ENCODE results near the gene MAML3.

Gene MAML3

DNA sequence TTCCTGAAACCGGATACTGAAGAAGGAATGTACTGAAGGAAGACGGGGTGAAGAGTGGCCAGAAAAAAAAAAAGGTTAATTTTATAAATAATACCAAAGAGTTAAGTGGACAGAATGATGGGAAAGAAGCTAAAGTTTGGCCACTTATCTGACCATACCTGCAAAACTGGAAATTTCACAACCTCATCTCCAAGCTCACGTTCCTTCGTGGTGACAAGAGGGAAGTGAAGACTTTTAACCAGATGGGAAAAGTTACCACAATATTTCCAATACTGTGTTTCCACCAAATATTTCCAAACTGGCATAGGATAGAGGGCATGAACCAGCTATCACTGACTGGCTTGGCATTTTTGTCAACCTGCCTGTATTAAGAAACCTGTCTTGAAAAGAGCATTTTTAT, 56.4 kb downstream of the MAML3 start:
- no peak for DNase-seq

- DNase-seq: no peak
These were observed 57.1 kb downstream of the MAML3 start for GRCh38 chr4:140096921-140097320.

GRCh38 chr4:140096483-140096861, 57.5 kb downstream of the MAML3 start:
- no peak for DNase-seq

GRCh38 chr4:140095694-140096482, 58.1 kb downstream of the MAML3 start:
- DNase-seq: no peak

DNA sequence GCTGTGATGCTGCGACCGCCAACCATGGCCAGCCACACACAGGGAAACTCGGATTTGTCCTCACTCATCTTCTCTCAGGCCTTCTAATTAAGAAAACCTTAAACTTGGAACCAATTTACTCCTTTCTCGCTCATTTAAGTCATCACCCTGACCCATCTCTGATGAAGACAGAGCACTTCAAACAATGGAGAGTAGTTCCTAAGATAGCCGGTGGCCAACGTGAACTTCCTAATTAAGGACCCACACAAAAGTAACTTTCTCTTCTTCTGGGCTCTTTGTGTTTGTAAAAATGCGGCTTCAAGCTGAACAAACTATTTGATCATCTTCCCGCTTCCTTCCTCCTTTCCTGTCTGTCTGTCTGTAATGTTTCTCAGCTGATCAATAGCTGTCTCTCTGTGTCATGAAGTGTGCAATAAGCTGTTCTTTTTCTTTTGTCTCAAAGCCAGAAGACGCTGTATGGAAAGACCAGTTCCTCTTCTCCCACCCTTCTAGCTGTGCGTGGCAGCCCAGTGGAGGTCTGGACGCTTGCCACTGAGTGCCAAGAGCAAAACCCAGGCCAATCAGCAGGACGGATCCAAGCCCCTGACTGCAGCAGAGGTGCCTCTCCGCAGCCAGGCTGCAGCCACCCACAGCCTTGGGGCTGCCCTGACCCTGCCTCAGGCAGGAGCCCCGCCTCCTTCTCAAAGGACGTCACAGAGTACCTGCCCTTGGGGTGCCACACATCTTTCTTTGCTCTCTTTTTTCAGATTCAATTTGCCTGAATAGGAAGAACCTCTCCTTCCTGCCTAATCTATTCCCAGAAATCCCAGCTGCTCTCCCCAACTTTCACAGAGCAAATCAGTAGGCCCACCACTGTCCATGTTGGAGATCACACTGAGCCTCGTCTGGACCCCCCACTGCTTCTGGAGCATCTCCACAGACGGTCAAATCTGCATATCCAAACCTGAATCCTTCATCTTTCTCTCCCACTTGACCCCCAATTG, 59.3 kb downstream of the MAML3 start:
- DNase-seq: no peak

GRCh38 chr4:140092094-140092851, 61.7 kb downstream of the MAML3 start:
- peak; percentile 18 for DNase-seq

DNA sequence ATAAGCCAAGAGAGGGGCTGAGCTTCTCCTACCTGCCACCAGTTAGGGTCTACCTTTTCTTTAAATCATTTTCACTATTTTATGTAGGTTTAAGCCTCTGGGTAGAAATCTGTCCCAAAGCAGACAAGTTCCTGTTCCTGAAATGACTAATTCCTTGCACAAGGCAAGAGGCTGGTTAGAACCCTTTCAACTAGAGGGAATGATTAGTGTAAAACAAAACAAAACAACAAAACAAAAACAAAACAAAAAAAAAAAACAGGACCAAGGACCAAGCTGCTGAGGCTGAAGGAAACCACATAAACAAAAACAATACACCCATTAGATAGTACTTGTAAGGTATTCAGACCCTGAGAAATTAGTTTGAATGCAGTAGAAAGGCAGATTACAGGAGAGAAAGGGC, 62.7 kb downstream of the MAML3 start:
- no peak for DNase-seq

DNA sequence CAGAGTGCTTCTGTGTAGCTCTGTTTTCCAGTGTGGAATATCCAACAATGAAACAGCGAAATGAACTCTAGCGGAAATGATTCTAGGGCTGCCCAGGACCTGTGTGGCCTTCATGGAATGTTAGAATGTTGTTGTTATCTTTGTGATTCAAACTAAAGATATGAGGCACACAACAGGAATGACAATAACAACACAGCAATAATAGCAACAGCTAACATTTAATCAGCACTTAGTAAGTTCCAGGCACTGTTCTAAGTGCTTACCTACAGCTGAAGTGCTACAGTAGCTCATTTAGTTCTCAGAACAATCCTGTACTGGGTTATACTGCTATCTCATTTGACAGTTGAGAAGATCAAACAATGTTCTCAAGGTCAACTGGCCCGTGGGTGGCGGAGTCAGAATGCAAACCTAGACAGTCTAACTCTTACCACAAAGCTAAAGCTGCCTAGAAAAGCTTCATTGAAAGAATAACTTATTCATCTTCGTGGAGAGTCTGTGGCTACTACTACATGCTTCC, 63.7 kb downstream of the MAML3 start:
- DNase-seq: no peak

DNA sequence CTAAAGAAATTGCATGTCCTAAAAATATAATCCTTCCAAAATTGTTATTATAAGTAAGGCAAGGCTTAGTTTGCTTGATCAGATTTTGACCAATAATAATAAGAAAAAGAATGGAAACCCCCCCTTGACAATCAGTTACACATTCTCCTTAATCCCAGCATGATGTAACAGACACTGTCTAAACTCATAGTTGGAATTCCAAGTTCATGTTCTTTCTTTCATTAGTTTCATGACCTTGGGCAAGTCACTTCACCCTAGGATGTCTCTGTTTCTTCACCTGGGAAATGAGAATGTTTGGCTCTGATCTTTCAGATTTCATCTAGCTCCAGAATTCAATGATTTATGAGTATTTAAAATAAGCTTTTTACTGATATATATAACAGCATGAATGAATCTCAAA, 64.8 kb downstream of the MAML3 start:
- DNase-seq: no peak

DNA sequence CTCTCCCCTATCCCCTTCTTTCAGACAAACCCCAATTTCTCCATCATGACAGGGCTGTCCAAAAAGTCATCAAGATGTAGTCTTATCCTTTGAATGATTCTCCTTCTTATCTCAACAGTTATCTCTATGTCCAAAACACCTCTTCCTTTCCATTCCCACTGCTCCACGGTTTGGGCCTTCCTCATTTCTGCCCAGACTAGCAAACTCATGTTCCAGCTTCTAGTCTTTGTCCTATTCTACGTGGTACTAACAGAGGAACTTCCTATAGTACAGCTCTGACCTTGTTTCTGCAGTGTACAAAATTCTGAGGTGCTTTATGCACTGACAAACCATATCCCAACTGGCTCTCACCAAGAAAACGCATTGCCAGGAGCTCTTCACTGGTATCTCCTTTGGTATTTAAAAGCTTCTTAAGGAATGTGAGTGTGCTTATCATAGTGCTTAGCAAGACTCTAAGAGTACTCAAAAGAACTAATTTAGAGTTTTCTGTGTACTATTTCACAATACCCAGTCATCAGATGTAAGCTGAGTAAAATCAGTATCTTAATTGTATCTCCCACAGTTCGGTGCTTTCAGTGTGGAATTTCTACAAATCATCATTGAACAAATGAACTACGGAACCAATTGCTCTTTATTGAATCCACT, 65.5 kb downstream of the MAML3 start:
- no peak for DNase-seq

DNA sequence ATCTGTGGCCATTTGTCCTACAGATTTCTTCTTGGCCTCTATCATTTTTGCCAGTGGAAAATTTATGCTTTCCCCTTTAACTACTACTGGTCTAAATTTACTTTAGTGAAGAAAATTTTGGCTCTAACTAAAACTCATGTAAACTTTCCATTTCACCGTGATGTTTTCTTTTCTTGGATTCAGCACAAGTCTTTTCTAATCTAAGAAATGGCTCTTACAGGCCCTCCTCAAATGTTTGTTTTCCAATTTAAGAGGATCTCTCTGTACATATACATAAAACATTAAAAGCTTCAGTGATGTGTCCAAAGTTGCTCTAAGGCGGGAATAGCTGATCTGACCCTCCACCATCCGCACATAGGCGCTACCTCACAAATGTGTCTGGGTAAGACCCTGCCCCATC, 68.1 kb downstream of the MAML3 start:
- no peak for DNase-seq

GRCh38 chr4:140085062-140085622, 68.8 kb downstream of the MAML3 start:
- DNase-seq: no peak

DNA sequence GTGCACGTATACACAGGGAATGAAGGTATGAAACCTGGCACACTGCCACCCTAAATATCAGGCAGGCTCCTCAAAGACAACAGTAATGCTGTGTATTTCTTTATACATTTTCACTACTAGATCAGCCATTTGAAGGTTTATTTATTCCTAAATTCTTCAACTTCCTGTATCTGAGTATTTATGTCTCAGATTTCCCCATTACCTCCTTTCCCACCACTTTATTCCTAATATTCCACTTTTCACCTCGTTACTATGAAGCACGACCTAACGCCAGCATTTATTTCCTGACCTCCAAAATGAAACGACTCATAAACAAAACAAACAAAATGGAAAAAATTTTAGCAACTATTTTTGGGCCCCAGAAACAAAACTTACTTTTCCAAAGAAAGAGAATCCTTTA, 69.6 kb downstream of the MAML3 start:
- no peak for DNase-seq

- no peak for DNase-seq
These were observed 71.6 kb downstream of the MAML3 start for GRCh38 chr4:140082391-140082755.

DNA sequence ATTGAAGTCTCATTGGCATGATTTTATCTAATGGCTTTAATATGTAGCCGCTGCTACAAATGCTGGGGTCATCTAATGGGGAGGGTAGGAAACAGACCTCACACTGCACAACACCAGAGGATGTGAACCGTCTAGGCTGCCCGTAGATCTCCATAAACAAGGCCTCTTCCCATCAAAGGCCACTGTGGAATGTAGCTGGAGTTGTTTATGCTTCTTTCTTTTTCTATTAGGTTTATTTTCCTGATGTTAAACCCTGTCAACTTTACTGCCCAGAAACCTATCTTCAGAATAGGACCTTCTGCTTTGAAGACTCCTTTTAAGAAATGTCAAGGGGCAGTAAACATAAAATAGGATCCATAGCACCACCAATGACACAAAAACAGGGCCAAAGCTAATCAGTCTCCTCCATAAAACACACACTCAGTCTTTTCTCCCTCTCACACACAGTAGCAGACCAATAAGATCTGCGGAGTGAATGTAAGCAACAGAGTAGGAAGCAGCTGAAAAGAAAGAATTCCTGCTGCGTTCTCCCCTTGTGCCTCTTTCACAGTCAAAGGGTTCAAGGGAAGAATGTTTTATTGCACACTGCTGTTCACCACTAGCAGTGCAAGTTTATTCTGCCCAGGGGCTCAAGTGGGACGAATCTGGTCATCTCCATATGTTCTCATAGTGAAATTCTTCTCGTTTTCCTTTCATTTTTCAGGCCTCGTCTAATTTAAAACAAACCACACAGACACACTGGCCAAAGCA, 72.2 kb downstream of the MAML3 start:
- no peak for DNase-seq

DNA sequence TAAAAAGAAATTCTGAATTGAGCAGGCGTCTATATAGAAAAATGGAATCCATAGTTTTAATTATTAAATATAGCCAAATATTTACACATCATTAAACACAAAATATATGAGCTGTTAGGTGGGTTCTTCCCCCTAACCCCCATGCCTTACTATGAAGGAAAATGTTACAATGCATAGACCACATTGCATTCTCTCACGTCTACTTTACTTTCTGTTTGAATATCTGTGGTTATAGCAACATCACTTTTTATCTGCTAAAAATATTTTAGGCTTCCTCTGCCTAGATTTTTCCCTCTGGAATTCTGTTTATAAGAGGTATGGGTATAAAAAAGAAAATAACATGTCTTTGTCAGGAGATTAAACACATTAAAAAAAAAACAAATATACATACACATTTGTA, 73.1 kb downstream of the MAML3 start:
- DNase-seq: no peak

- no peak for DNase-seq
These were observed 75.6 kb downstream of the MAML3 start for GRCh38 chr4:140078366-140078765.

- DNase-seq: no peak
These were observed 77.7 kb downstream of the MAML3 start for GRCh38 chr4:140076307-140076706.

DNA sequence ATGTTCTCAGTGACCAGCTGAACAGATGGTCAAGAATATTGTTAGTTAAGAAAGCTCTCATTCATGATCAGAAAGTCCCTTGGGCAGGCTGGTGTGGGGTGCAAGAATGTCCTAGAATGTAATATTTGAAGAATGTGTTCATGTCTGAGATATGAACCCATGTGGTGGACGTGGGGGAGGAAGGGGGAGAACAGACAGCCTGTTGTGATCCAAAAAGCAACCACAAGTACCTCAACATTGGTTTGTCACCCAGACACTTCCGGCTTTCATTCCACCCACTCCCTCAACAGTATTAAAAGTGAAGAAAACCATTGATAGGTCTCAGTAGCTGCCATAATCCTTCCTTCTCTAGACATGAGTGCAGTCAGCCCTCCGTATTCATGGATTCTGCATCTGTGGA, 82.2 kb downstream of the MAML3 start:
- DNase-seq: no peak

GRCh38 chr4:140070973-140071372, 83.0 kb downstream of the MAML3 start:
- no peak for DNase-seq

DNA sequence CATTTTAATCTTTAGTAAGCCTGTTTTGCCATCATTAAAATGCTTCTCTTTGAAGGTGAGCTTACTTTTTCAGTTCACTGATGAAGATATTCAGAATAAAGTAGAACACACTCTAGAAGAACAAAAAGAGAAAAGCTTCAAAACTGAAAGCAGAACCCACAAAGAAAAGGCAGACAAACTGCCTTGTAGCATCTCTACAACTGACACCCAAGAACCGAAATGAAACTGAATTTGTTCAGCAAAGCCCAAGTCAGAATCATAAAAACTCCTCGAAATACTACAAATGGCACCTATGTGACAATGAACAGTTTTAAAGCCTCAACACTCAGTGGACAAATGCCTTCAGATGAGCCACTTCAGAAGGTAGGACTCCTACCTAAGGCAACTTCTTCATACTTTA, 83.6 kb downstream of the MAML3 start:
- no peak for DNase-seq

GRCh38 chr4:140069066-140069465, 84.9 kb downstream of the MAML3 start:
- no peak for DNase-seq

Measured in NCI-H1048 (cell line).